H7 (cell line): Measurements from ENCODE around the gene PLXNB1. TPM values are rescaled to one million over a fixed set of nuclear protein-coding genes. Genes with fewer than 3 reads are reported as not detected.
"Not testable (repeated sequence)": the region's sequence is repeated elsewhere in the genome, so short reads cannot be mapped to it uniquely, and the experiment has no call there.

Source experiments
- DNase-seq: peaks from one replicate; pipeline ENCODE4 v3.0.0; 2012
- H3K27me3 ChIP-seq: 2 replicates; pipeline ENCODE4 v1.6.0; 2011; ENCODE audit warnings: mild to moderate bottlenecking, low read length; ENCODE audit not compliant: control insufficient read depth, insufficient read depth
- H3K36me3 ChIP-seq: replicated peaks from 2 replicates; pipeline ENCODE4 v1.5.1; 2011; ENCODE audit warnings: low read length; ENCODE audit not compliant: control insufficient read depth, insufficient read depth
- H3K4me3 ChIP-seq: 2 replicates; pipeline ENCODE4 v1.5.1; 2011; ENCODE audit warnings: low read depth, mild to moderate bottlenecking, control low read depth, low read length, moderate library complexity; ENCODE audit not compliant: insufficient read depth
- total RNA-seq: library from RNA; depleted of rRNA; stranded (reverse); fragments of >200 nt; shearing (Covaris generic); gene quantifications from 2 replicates; pipeline ENCODE4 v1.2.3, GENCODE V29; 2014

The PLXNB1 gene
- total RNA-seq, 1 experiment from 2014 or later, result 46.5 TPM

DNA sequence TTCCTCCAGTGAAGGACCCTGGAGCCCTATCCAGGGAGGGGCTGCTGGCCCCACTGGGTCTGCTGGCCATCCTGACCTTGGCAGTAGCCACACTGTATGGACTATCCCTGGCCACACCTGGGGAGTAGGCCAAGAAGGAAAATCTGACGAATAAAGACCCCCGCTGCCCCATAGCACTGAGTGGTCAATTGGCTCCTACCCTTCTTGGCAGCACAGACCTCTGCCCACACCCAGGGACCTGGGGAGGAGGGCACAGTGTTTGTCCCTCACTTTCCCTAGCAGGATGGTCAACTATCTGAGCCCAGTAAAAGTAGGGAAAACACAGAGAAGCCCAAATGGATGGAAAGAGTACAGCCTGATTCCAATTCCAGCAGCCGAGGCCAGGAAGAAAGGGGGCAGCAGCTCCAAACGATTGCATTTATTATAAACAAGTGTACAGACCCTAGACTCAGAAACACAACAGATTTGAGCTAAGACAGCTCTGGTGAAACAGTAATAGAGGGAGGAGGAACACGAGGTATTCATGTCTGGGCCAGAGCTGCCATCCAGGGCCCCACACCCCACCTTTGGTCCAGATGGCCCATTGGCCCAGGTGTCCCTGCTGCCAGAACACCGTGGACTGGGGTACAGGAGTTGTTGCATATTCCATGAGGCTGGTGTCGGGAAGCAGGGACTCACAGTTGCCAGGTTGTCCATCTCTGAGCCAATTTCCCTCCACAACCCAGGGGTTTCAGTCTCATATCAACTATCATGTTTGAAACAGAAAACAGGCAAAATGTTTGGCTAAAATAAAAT lies 37.8 kb upstream of the PLXNB1 start:
- H3K4me3 ChIP-seq, result no peak overlapping the region
- peaks cover 19% of the 10 kb centered on the region for H3K36me3 ChIP-seq
- H3K27me3 ChIP-seq, result no peaks in the 10 kb centered on the region
- no peak for DNase-seq

GRCh38 chr3:48467110-48467454 lies 37.2 kb upstream of the PLXNB1 start:
- H3K27me3 ChIP-seq, result no peaks in the 10 kb centered on the region
- H3K4me3 ChIP-seq, result no peak overlapping the region
- H3K36me3 ChIP-seq, result peaks cover 19% of the 10 kb centered on the region
- DNase-seq, result peak; percentile 30

- DNase-seq, result peak; percentile 64
- Histone ChIP-seq H3K27me3 (no peaks in the 10 kb centered on the region), H3K4me3 (no peak overlapping the region), H3K36me3 (peaks cover 19% of the 10 kb centered on the region)
Measured at GRCh38 chr3:48466386-48467109, 36.7 kb upstream of the PLXNB1 start.

DNA sequence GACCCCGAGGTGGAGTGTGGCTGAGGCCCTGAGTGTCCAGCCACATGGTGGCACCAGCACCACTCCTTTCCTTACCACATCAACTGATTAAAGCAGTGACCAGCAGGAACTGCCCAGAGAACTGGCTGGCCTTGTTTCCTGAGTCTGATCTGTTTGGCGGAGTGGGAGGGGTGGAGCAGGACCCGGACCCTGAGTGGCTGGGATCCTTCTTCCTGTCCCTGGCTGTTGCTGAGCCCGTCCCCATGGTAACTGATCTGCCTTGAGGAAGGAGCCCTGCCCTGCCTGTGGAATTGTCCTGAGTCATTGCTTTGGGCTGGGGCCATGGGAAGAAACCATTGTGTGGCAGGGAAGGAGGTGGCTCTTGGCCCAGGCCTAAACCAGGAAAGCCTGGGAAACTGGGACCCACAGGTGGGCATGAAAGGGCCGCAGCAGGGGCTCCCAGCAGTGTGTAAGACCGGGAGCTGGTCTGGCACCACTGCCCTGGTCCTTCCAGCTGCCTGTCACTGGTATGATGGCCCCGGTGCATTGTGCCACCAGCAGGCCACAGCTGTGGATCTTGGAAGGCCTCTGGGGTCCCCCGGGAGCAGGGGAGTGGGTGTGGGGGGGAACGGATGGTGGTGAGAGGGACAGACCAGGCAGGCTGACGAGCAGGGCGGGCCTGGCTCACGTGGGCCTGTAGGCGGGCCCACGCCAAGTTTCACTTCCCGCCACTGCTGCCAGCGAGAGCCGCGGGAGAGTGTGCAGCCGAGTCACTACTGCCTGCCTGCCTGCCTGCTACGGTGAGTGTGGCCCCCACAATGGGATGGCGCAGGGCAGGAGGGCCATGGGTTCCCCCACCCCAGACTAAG lies 35.9 kb upstream of the PLXNB1 start:
- H3K27me3 ChIP-seq, result no peaks in the 10 kb centered on the region
- H3K36me3 ChIP-seq, result peaks cover 23% of the 10 kb centered on the region
- peak; percentile 98 for DNase-seq
- no peak overlapping the region for H3K4me3 ChIP-seq

- DNase-seq, result no peak
- Histone ChIP-seq H3K36me3 (peaks cover 28% of the 10 kb centered on the region), H3K27me3 (no peaks in the 10 kb centered on the region), H3K4me3 (no peak overlapping the region)
Measured at GRCh38 chr3:48465237-48465530, 35.3 kb upstream of the PLXNB1 start.

DNA sequence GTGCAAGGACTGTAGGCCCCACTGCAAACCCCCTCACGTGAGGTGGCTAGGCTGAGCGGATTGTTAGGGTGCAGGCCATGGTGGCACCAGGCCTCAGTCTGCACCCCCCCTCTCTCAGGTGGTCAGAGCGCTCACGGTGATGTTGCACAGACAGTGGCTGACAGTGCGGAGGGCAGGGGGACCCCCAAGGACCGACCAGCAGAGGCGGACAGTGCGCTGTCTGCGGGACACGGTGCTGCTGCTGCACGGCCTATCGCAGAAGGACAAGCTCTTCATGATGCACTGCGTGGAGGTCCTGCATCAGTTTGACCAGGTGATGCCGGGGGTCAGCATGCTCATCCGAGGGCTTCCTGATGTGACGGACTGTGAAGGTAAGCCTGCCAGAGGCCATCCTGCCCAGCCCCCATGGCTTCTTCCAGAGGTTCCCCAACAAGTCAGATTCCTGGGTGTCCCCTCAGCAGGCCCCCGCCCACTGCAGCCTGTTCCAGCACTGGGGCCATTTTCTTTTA lies 34.9 kb upstream of the PLXNB1 start:
- no peaks in the 10 kb centered on the region for H3K27me3 ChIP-seq
- peaks cover 31% of the 10 kb centered on the region for H3K36me3 ChIP-seq
- peak; percentile 38 for DNase-seq
- H3K4me3 ChIP-seq, result no peak overlapping the region

DNA sequence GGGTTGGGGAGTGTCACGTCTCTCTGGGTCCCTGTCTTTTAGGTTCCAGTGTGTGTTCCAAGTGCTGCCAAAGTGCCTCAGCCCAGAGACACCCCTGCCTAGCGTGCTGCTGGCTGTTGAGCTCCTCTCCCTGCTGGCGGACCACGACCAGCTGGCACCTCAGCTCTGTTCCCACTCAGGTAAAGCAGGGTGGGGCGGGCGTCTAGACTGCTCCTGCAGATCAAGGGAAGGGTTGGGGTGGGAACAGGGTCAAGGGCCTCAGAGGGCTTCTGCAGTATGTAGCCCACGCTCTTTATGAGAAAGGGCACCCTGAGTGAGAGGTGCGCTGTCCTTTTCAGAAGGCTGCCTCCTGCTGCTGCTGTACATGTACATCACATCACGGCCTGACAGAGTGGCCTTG lies 33.8 kb upstream of the PLXNB1 start:
- peaks cover 27% of the 10 kb centered on the region for H3K36me3 ChIP-seq
- H3K4me3 ChIP-seq, result no peak overlapping the region
- no peaks in the 10 kb centered on the region for H3K27me3 ChIP-seq
- no peak for DNase-seq

DNA sequence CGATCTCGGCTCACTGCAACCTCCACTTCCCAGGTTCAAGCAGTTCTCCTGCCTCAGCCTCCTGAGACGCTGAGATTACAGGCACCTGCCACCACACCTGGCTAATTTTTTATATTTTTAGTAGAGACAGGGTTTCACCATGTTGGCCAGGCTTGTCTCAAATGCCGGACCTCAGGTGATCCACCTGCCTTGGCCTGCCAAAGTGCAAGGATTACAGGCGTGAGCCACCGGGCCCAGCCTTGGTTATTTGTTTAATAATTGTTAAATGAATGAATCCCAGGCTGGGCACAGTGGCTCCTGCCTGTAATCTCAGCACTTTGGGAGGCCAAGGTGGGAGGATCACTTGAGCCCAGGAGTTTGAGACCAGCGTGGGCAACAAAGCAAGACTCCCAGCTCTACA lies 31.9 kb upstream of the PLXNB1 start:
- not testable (repeated sequence) for DNase-seq, H3K27me3 ChIP-seq, H3K4me3 ChIP-seq
- peaks cover 24% of the 10 kb centered on the region for H3K36me3 ChIP-seq

GRCh38 chr3:48460517-48460902 lies 30.6 kb upstream of the PLXNB1 start:
- Histone ChIP-seq H3K27me3 (no peaks in the 10 kb centered on the region), H3K36me3 (peaks cover 26% of the 10 kb centered on the region), H3K4me3 (no peak overlapping the region)
- DNase-seq, result no peak

DNA sequence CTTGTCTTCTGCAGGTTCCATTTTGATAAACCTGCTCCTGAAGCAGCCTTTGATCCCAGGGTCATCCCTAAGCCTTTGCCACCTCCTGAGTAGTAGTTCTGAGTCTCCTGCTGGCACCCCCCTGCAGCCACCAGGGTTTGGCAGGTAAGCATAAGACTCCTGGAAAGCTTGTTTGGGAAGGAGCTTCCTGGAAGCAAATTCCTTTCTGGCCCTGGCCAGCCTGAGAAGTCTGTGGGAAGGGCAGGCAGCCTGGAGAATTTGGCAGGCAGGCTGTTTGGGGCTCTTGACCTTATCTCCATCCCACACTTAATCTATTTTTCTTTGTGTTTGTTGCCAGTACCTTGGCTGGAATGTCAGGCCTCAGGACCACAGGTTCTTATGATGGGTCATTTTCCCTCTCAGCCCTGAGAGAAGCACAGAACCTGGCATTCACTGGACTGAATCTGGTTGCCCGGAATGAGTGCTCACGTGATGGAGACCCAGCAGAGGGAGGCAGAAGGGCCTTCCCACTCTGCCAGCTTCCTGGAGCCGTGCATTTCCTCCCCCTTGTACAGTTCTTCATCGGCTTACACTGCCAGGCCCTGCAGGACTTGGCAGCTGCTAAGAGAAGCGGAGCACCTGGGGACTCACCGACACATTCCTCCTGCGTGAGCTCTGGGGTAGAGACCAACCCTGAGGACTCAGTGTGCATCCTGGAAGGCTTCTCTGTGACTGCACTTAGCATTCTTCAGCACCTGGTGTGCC lies 30.1 kb upstream of the PLXNB1 start:
- Histone ChIP-seq H3K4me3 (no peak overlapping the region), H3K36me3 (peaks cover 27% of the 10 kb centered on the region), H3K27me3 (no peaks in the 10 kb centered on the region)
- DNase-seq, result no peak

GRCh38 chr3:48459331-48459730 lies 29.4 kb upstream of the PLXNB1 start:
- no peak overlapping the region for H3K4me3 ChIP-seq
- peaks cover 29% of the 10 kb centered on the region for H3K36me3 ChIP-seq
- no peaks in the 10 kb centered on the region for H3K27me3 ChIP-seq
- DNase-seq, result no peak

- Histone ChIP-seq H3K36me3 (peaks cover 42% of the 10 kb centered on the region), H3K4me3 (no peak overlapping the region), H3K27me3 (no peaks in the 10 kb centered on the region)
- no peak for DNase-seq
Measured at GRCh38 chr3:48456456-48456855, 26.6 kb upstream of the PLXNB1 start.

DNA sequence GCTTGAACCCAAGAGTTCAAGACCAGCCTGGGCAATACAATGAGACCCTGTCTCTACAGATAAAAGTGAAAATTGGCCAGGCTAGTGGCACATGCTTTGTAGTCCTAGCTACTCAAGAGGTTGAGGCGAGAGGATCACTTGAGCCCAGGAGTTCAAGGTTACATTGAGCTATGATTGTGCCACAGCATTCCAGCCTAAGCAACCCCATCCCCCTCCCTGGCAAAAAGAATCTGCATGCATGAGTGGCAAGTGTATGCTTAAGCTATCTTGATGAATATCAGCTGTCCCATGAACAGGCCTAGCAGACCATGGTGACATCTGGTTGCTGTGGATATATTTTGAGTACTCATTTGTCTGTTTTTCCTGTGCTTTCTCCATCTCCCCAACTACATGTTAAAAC lies 21.4 kb upstream of the PLXNB1 start:
- Histone ChIP-seq H3K27me3 (no peaks in the 10 kb centered on the region), H3K4me3 (no peak overlapping the region), H3K36me3 (peaks cover 19% of the 10 kb centered on the region)
- DNase-seq, result no peak
